Measurements from ENCODE around the gene APOBEC4.
A peak's percentile ranks its signal among the peaks of the same experiment; 100 is the strongest.

The APOBEC4 gene

DNA sequence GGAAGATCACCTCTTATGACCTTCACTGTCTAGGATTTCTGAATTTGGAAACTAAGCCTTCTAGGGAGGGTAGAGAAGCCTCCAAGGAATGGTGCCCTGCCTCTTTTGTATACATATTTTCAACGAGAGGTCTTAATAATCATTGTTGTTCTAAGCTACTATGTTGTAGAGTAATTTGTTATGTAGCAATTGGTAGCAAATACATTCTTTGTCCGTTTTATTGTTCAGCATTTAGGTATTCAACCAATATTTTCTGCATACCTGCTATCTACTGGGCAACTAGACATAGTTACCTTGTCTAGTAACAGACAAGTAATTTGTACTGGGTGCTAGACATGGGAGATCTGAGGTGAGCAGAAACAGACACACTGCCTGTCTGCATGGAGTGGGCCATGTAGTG is 42.1 kb downstream of the APOBEC4 start:
- no peak overlapping the region for H3K4me3 ChIP-seq (ENCODE audit: low read depth, low read length)
- H3K36me3 ChIP-seq = no peaks in the 10 kb centered on the region
- H3K27me3 ChIP-seq = no peaks in the 10 kb centered on the region
- TF ChIP-seq, protein P1, sequence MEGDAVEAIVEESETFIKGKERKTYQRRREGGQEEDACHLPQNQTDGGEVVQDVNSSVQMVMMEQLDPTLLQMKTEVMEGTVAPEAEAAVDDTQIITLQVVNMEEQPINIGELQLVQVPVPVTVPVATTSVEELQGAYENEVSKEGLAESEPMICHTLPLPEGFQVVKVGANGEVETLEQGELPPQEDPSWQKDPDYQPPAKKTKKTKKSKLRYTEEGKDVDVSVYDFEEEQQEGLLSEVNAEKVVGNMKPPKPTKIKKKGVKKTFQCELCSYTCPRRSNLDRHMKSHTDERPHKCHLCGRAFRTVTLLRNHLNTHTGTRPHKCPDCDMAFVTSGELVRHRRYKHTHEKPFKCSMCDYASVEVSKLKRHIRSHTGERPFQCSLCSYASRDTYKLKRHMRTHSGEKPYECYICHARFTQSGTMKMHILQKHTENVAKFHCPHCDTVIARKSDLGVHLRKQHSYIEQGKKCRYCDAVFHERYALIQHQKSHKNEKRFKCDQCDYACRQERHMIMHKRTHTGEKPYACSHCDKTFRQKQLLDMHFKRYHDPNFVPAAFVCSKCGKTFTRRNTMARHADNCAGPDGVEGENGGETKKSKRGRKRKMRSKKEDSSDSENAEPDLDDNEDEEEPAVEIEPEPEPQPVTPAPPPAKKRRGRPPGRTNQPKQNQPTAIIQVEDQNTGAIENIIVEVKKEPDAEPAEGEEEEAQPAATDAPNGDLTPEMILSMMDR (IDR thresholded peaks at IDR 0.05; ENCODE audit: low read depth, low read length) = no peak
- no peaks in the 10 kb centered on the region for H3K9me3 ChIP-seq
- DNase-seq = no peak
- H3K4me1 ChIP-seq = no peaks in the 10 kb centered on the region

DNA sequence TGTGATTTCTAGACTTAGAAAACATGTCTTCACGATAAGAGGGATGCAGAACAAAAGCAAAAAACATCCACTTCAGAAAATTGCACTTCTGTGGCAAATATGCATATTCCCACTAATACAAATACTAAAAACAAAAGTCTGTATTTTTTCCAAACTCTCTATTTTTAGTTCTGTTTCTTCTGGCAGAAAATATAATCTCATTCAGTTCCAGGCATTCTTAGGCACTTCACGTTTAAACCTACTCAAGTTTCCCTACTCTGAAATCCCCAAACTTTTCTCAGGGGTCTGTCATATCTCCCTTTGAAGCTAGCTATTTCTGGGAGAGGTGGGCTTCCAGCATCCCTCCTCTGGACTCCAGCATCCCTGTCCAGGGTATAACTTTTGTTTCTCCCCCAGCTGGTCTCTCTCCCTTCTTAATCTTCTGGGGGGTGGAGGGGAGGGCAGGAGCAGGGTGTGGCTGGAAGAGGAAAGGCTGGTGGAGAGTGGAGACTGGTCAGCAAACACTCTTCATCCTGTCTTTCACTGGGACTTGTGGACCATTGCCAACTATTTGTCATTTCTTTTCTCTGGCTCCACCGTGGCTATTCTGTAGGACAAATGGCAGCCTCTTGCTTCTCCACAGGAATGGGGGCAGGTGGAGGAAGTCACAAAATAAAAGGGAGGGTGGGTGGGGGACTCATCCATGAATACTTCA is 43.2 kb downstream of the APOBEC4 start:
- Histone ChIP-seq H3K36me3 (no peaks in the 10 kb centered on the region), H3K27me3 (no peaks in the 10 kb centered on the region), H3K9me3 (no peaks in the 10 kb centered on the region), H3K4me1 (no peaks in the 10 kb centered on the region), H3K4me3 (ENCODE audit: low read depth, low read length) (no peak overlapping the region)
- TF ChIP-seq, protein P1 (IDR thresholded peaks at IDR 0.05; ENCODE audit: low read depth, low read length) = no peak
- no peak for DNase-seq

DNA sequence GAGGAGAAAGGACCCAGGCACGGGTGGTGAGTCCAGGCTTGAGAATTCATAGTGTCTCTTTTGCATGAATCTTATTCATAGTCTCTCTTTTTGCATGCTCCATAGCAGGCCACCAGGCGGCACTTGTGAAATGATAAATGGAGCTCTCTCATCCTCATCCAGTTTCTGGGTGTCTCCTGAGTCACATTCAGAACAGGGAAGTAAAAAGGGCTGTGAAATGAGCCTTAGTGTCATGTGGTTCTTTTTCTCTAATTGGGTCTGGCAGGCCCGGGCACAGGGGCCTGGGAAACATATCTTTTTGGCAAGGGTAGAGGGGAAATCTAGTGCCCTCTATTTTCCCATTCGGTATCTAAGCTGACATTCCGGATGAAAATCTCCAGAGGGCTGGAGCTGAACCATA is 43.8 kb downstream of the APOBEC4 start:
- H3K36me3 ChIP-seq = no peaks in the 10 kb centered on the region
- no peak overlapping the region for H3K4me3 ChIP-seq (ENCODE audit: low read depth, low read length)
- peak; percentile 37 for DNase-seq
- TF ChIP-seq, protein P1 (IDR thresholded peaks at IDR 0.05; ENCODE audit: low read depth, low read length) = peak; percentile 66
- no peaks in the 10 kb centered on the region for H3K4me1 ChIP-seq
- H3K9me3 ChIP-seq = no peaks in the 10 kb centered on the region
- H3K27me3 ChIP-seq = no peaks in the 10 kb centered on the region

DNA sequence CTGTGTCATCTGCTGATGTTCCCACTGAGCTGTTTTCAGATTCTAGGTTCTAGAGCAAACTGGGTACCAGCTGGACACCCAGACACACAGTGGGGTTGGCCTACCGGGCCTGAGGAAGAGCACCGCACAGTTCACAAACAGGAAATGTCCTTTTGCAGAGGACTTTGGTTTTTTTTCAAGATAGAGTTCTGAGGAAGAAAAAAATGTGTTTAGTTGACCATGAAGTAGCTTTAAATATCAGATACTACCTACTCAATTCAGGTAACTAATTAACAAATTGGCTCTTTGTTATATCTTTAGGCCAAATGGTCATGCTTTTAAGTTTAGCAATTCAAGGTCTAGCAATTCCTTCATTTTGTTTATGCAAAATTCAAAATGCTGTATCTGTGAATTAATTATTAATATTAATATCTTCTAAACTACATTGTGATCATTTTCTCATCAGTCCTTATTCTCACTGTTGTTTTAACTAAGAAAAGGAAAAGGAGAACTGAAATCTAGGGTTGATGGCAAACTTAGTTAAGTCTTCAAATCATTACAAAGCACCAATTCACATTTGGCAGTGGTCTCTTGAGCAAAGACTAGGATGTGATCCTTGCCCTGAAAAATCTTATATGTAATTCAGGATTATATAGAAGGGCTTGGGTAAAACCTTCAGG is 45.7 kb downstream of the APOBEC4 start:
- no peak for DNase-seq

DNA sequence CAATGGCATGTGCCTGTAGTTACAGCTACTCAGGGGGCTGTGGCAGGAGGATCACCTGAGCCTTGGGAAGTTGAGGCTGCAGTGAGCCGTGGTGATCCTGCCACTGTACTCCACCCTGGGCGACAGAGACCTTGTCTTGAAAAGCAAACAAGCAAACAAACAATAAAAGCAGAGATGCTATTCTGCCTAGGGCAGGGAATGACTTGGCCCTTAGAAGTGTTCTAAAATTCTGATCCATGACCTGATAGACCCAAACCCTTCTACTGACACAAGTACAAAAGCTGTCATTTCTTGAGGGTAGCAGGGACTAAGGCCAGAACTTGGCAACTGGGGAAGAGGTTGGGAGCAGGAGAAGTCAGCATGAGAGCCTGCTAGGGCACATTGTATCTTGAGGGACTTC is 47.2 kb downstream of the APOBEC4 start:
- Histone ChIP-seq H3K27me3 (no peaks in the 10 kb centered on the region), H3K4me1 (no peaks in the 10 kb centered on the region), H3K4me3 (ENCODE audit: low read depth, low read length) (no peak overlapping the region), H3K9me3 (no peaks in the 10 kb centered on the region), H3K36me3 (no peaks in the 10 kb centered on the region)
- DNase-seq = no peak
- TF ChIP-seq, protein P1 (IDR thresholded peaks at IDR 0.05; ENCODE audit: low read depth, low read length) = no peak

More for the DNA sequence above, 45.7 kb downstream of the APOBEC4 start:
- TF ChIP-seq, protein P1 (IDR thresholded peaks at IDR 0.05; ENCODE audit: low read depth, low read length) = no peak
- Histone ChIP-seq H3K4me1 (no peaks in the 10 kb centered on the region), H3K4me3 (ENCODE audit: low read depth, low read length) (no peak overlapping the region), H3K27me3 (no peaks in the 10 kb centered on the region), H3K9me3 (no peaks in the 10 kb centered on the region), H3K36me3 (no peaks in the 10 kb centered on the region)

DNA sequence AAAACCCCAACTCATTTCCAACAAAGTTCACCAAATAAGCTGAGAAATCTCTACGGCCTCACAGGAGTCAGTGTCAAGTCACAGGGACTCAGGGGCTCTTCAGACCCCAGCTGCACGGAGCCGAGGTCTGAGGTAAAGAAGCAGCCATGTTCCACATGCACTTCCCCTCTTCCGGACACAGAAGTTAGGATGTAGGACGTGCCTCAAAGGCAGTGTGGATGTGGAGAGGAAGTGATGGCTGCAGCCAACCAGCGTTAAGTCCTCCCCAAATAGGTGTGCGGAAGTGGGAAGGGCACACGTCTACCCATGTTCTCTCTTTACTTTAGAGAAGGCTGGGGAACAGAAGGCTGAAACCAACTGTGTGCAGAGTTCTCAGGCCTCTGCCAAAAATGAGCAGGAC is 48.3 kb downstream of the APOBEC4 start:
- TF ChIP-seq, protein P1 (IDR thresholded peaks at IDR 0.05; ENCODE audit: low read depth, low read length) = no peak
- Histone ChIP-seq H3K36me3 (no peaks in the 10 kb centered on the region), H3K27me3 (no peaks in the 10 kb centered on the region), H3K9me3 (no peaks in the 10 kb centered on the region), H3K4me3 (ENCODE audit: low read depth, low read length) (no peak overlapping the region), H3K4me1 (no peaks in the 10 kb centered on the region)
- no peak for DNase-seq

Measured in BE2C (cell line).